ENCODE data around the gene FGF18.

The FGF18 gene

DNA sequence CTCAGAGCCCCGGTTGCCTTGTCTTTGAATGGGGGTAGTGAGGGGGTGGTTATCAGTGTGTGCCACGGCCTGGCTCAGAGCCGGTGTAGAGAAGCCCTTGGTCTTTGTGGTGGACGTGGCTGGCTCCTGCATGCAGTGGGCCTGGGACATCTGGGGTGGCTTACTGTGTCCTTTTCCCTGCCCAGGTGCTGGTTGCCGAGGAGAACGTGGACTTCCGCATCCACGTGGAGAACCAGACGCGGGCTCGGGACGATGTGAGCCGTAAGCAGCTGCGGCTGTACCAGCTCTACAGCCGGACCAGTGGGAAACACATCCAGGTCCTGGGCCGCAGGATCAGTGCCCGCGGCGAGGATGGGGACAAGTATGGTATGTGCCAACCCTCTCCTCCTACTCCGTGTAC is 16.5 kb downstream of the FGF18 start:
- in situ Hi-C loops (cut with HindIII; ENCODE audit: low sequenced_read_pairs), result loop anchor here (5.0 to 10.0 kb wide), 2 partner anchors 51 to 289 kb away; no protein-coding TSS in a partner anchor

DNA sequence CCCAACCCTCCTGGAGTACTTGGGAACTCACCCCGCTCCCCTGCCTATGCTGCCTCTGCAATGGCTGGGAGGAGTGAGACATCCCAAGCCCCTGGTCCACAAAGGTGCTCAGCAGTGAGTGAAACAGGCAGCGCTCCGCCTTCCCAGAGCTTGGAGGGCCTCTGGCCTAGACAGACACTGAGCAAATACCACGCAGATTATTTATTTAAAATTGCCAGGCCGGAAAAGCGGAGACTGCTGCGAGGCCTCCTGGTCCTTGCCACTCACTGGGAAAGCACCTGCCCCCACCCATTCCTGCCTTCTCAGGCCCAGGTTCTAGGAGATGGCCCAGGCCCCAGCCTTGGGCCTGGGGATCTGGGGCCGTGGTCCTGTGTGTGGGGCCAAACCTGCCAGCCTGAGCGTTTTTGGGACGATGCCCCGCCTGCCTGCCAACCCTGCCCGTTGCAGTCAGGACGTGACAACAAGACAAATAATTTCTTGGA is 17.4 kb downstream of the FGF18 start:
- in situ Hi-C loops (cut with HindIII; ENCODE audit: low sequenced_read_pairs), result loop anchor here (5.0 to 10.0 kb wide), 2 partner anchors 50 to 288 kb away; no protein-coding TSS in a partner anchor

DNA sequence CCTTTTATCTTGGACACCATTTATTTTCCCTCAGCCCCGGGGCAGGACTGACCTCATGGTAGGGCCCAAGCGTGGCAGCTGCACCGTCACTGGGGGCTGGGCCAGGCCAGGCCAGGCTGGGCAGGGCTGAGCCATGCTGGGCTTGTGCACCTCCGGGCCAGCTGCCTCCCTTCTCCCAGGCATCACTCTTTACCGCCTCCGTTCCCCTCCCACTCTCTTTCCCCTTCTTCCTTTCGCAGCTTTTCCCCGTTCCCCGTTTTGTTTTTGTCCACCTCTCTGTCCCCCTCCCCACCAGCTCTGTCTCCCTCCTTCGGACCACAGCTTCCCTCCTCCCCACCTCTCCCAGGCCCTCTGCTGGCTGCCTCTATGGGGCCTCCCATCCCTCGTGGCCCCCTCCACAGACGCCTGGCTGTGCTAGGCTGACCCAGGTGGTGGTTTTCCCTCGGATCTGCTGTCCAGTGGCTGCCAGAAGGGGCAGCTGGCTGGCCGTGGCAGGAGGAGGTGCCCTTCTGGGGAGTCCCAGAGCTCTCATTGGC is 17.9 kb downstream of the FGF18 start:
- in situ Hi-C loops (cut with HindIII; ENCODE audit: low sequenced_read_pairs), result loop anchor here (5.0 to 10.0 kb wide), 2 partner anchors 50 to 287 kb away; no protein-coding TSS in a partner anchor

DNA sequence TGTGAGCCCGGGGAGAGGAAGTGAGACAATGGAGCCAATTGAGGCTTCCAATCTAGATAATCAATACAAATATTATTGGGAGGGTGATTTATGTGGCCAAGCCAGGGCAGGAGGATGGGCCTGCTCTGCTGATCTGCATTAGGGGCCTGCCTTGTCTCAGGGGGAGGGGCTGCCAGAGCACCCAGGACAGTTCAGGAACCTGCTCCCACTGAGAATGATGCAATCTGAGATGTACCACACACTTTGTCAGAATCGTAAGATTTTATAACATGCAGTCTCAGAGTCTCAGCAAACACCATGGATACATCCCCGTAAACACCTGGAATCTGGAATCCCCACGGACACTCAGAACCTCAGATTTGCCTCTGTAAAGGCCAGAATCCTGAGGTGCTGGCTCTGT is 19.3 kb downstream of the FGF18 start:
- in situ Hi-C loops (cut with HindIII; ENCODE audit: low sequenced_read_pairs), result loop anchor here (5.0 to 10.0 kb wide), 2 partner anchors 49 to 286 kb away; no protein-coding TSS in a partner anchor

DNA sequence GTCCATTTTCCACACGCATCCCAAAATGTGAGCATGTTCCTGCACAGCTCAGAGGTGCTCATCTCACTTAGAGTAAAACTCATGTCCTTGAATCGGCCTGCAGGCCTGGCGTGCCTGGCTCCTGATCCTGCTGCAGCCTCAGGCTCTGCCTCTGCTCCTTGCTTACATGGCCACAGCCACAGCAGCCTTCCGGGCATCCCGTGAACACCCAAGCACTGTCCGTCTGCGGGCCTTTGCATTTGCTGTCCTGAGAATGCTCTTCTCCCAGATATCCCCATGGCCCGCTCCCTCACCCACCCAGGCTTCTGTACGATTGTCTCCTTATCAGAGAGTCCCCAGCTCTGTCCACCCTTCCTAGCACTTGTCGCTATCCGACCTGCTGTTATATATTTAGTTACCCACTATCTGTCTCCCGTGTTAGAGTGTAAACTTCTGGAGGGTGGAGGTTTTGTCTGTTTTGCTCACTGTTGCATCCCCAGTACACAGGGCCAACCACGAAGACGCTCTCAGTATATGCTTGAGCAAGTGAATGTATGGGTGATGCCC is 21.9 kb downstream of the FGF18 start:
- in situ Hi-C loops (cut with HindIII; ENCODE audit: low sequenced_read_pairs), result no loop called here

DNA sequence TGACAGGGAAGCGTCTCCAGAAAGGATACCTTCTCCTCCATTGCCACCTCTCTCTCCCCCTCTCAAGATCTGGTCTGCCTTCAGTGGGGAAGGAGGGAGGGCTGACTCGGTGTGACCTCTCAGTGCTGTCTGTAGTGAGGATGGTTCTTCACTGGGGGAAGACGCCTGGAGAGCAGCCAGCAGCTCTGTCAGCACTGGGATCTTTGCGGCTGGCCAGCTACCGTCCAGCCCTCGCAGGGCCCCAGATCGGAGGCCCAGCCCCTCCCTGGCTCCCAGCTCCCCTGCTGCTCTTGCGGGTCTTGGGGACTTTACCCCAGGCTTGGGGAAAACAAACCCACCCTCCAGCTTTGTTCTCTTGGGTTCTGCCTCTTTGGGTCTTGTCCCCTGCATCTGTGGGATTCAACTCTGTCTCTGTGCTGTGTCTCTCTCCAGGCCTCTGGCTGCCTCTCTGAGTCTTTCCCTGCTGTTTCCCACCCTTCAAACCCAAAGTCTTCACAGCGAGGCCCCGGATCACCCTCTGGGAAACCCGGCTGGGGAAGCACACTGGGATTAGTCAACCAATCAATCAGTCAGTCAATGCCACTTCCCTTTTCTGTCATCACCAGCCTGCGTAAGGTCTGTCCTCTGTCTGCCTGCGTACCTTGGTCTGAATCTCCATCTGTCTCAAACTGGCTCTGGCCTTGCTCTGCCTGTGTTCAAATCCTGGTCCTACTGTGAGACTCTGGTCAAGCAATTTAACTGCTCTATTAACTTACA is 23.0 kb downstream of the FGF18 start:
- in situ Hi-C loops (cut with HindIII; ENCODE audit: low sequenced_read_pairs), result no loop called here

DNA sequence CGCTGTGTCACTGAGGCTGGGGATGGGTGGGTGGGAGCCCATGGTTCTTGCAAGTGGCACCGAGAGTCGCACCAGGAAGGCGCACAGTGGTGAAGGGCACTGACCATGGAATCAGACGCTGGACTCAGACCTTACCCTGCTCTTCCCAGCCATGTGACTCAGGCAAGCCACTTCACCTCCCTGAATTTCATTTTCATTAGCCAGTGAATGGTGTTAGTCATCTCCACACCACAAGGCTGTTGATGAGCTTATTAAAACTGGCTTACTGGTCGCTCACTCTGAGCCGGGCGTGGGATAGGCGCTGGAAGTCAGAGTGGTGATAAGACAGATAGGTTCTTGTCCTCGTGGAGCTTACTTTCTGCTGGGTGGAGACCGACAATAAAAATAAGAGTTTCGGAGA is 25.1 kb downstream of the FGF18 start:
- in situ Hi-C loops (cut with HindIII; ENCODE audit: low sequenced_read_pairs), result no loop called here

DNA sequence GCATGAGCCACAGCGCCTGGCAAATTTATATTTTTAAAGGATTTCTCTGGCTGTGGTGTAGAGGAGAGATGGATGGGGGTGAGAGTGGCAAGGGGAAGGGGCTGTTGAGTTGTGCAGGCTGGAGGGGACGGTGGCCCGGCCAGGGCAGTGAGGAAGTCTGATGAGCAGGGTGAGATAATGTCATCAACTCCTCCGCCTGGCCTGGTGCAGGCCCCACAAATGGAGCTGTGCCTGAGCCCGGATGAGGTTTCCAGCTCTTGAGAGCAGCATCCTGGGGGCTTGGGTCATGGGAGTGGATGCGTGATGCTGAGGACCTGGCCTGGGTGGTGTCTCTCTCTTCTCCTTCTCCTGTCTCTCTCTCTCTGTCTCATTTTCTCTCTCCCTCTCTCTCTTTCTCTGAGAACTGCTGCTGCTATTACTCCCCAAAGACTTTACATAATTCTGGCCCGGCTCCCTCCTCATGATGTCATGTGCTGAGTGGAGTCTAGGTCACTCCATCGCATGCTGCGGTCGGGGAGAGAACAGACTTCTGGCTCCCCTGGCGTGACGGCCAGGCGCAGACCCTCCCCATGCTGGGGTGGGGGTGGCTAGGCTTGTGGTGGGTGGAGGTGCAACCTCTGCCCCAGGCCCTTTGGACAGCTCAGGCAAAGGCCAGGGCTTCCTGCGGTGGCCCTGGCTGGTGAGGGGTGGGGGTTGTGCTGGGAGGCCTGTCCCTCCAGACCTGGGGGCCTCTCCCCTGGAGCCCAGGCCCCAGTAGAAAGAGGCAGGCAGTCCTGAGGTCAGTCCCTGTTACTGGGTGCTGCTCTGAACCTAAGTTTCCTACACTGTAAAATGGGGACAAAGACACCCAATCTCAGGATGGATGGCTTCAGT is 26.4 kb downstream of the FGF18 start:
- in situ Hi-C loops (cut with HindIII; ENCODE audit: low sequenced_read_pairs), result no loop called here

DNA sequence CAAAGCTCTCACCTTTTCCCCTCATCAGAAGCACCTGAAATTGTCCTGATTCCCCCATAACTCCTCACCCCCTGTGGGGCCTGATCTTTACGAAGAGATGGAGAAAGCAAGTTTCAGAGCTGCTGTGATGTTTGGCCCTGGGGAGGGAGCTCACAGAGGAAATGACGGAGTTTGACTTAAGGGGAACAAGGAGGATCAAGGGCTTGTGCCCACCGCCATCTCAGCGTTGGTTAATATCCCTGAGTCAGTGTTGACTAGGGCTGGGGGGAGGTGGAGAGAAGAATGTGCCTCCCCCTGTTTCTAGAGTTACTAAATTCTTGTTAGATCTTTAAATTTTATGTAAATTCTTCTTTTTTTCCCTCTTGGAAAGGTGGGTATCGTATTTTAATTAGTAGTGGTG is 27.8 kb downstream of the FGF18 start:
- in situ Hi-C loops (cut with HindIII; ENCODE audit: low sequenced_read_pairs), result no loop called here

DNA sequence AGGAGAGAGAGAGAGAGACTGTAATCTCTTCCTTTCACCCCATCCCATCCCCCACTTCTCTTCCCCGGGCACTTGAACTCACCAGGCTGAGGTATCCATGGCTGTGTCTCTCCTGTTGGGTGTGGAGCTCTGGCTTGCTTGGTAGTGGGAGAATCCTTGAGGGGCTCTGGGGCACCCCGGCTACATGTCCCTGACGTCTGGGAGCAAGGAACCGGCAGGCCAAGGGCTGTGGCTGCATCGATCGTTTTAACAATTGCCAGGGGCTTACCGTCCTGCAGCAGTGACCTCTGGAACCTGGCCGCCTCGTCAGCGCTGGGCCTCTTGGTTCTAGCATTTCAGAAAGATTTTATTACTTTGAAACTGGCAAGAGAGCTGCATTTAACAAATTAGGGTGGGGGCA is 30.0 kb downstream of the FGF18 start:
- in situ Hi-C loops (cut with HindIII; ENCODE audit: low sequenced_read_pairs), result no loop called here

DNA sequence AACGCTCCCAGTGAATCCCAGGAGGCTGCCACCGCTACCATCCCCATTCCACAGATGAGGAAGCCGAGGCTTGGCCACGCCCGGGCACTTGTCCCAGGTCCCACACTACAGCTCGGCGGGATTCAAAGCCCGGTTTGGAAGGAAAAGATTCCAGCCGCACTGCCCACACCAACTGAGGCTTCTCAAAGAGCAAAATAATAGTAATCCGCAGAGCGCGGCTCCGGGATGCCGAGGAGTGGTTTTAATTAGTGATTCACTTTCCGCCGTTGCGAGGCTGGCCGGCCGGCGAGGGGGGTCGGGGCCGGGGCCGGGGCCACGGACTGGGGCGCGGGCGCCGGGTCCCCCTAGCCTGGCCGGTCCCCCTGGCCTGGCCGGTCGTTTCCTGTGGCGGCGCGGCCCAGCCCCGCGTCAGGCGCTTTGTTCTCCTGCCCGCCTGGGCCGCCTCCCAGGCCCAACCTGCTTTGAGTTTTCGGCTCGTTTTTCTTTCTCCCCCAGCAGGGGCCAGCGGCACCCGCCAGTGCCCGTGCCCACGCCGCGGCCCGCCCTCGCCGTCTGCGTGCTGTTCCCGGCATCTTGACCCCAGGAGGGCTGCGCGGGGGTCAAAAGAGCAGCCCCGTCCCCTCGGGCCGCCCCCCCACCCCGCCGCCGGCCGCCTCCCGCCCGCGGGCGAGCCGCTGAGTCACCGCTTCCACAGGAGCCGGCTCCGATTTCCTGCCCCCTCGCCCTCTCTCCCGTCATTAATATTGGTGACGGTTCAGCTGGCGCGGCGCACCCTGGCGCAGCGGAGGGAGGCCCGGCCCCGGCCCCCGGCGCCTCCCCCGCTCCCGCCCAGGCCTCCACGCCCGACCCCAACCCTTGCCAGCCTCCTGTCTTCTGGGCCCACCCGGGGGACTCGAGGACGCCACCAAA is 31.2 kb downstream of the FGF18 start:
- in situ Hi-C loops (cut with HindIII; ENCODE audit: low sequenced_read_pairs), result no loop called here

DNA sequence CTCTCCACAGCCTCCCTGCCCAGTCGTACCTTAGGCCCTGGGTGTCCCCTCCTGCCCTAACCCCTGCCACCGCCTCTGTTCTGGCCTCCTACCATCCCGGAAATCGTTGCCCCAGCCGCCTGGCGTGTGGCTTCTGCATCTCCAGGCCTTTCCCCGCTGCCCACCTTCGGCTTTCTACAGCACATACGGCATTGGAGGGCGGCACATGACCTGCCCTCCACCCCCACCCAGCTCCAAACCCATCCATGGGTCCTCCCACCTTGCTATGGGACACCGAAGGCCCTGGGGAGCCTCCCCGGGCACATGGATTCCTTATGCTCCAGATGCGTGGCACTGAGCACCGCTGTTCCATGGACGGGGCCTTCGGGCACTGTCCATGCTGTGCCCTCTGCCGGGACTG is 32.0 kb downstream of the FGF18 start:
- in situ Hi-C loops (cut with HindIII; ENCODE audit: low sequenced_read_pairs), result no loop called here

DNA sequence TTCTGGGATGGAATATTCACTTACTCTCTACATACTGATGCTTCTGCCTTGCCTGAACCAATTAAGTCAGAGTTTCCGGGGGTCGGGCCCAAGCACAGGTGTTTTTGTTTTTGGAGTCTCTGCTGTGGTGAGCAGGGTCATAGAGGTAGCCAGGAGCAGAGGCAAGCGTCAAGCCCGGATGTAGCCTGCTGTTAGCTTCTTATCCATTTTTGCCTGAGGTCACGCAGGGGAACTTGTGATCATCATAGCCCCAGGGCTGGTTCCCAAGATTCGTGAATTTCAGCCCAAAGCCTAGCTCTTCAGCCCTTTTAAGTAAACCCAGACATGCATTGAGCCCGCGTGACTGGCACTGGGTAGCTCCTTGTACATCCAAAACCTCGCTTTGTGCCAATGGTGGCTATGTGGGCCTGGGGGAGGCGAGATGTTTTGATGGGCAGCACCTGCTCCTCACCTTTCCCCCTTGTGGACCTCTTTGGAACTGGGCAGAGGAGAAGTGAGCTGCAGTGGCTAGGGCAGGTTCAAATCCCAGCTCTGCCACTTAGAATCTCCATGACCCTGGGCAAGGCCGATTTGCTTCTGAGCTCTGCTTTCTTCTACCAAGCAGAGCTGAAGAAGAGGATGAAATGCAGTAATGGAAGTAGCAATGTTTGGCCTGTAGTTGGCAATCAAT is 33.7 kb downstream of the FGF18 start:
- in situ Hi-C loops (cut with HindIII; ENCODE audit: low sequenced_read_pairs), result no loop called here

DNA sequence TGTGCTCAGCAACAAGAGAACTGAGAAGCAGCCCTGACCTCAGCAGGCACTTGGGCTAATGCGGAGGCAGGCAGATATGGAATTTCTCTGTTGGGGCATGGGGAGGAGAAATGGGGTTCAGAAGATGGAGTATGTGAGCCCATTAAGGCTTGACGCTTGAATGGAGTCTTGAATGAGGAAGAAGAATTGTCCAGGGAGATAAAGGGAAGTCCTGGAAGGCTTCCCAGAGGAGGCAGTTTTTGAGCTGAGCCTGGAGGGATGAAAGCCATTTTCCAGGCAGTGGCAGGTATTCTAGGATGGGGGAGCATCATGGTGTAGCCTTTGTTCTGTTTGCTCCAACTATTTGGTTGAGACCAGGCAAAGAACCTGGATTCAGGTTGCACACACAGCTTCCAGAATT is 34.5 kb downstream of the FGF18 start:
- in situ Hi-C loops (cut with HindIII; ENCODE audit: low sequenced_read_pairs), result no loop called here

DNA sequence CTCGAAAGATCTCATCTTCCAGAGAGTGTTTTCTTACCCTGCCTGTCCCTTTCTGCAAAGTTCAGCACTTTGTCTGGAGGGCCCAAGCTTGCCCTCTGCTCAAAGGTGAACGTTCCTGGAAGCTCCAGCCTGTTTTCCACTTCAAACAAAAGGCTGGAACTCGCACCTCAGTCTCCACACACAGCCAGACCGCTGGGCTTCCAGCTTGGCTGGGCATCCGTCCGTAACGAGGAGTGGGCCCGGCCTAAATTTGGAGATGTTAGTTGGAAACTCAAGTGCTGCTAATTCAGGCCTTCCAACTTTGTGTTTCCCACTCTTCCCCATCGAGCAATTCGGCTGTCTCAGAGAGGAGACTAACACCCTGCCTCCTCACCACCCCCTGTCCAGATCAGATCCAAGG is 35.1 kb downstream of the FGF18 start:
- in situ Hi-C loops (cut with HindIII; ENCODE audit: low sequenced_read_pairs), result no loop called here

DNA sequence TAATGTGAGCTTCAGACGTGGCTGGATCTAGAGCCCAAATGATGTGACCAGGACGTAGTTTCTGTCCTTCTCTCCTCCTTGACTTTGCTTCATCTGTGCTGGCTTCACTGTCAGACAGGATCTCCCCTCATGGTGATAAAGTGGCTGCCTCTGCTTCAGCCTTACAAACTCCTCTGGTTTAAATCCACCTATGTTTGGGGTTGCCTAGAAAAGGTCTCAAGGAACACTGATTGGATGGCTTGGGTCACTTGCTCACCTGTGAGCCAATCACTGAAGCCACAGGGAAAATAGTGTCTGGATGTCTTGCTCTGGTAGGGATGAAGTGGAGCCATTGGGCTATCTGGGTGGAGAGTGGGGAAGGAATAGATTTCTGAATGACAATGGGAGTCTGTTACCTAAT is 36.1 kb downstream of the FGF18 start:
- in situ Hi-C loops (cut with HindIII; ENCODE audit: low sequenced_read_pairs), result no loop called here

DNA sequence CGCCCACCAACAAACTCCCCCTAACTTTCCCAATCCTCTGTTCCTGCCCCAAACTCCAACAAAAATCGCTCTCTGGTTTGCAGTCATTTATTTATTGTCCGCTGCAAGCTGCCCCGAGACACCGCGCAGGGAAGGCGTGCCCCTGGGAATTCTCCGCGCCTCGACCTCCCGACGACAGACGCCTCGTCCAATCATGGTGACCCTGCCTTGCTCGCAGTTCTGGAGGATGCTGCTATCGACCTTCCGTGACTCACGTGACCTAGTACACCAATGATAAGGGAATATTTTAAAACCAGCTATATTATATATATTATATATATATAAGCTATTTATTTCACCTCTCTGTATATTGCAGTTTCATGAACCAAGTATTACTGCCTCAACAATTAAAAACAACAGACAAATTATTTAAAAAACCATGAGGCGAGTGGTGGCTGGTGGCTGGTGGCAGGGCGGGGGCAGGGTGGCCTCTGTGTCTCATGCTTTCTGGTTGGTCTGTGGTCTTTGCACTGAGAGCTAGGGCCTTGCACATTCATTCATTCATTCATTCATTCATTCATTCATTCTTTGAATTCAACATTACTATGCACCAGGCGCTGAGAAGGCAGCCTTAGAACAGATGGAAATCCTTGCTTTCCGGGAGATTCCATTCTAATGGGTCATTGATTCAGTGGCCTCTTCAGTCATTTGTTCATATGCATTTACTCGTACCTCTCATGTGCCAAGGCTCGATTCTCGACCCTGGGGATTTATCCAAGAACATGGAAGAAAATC is 37.9 kb downstream of the FGF18 start:
- in situ Hi-C loops (cut with HindIII; ENCODE audit: low sequenced_read_pairs), result no loop called here

DNA sequence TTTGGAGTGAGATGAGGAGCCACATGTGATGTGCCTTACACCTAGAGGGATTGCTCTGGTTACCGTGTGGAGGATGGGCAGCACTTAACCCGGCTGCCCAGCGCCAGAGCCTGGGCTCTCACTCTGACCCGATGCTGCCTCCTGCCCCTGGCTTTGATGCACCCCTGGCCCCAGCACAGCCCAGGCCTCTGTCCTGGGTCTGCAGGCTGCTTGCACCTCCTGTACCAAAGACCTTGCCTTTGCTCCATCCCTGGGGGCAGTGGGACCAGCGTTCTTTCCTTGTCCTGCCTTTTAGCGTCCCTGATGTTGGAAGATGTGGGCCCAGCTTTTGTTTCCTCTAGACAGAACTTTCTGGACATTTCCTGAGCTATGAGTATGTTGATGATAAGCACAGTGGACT is 40.4 kb downstream of the FGF18 start:
- in situ Hi-C loops (cut with HindIII; ENCODE audit: low sequenced_read_pairs), result no loop called here
